ENCODE results near the gene CABP2. TPM values are rescaled to one million over a fixed set of nuclear protein-coding genes. Genes with fewer than 3 reads are reported as not detected.
"Not testable (repeated sequence)": the region's sequence is repeated elsewhere in the genome, so short reads cannot be mapped to it uniquely, and the experiment has no call there.

Gene CABP2
- total RNA-seq, 4 donors from 2014 or later: not detected

GRCh38 chr11:67482275-67482826 lies 40.9 kb downstream of the CABP2 start:
- 22 to 29% methylated on average over 19 of the region's 19 CpGs for WGBS, 2 donors (ENCODE audit: low coverage in 1 of 2)
- Histone ChIP-seq H3K4me1 (peaks cover 15 to 32% (median 25%) of the 10 kb centered on the region in 4 donors), H3K4me3 (peak overlapping the region; percentile 40 to 62 (median 46)), H3K36me3 (no peaks in the 10 kb centered on the region), H3K9me3 (no peaks in the 10 kb centered on the region), H3K27me3 (no peaks in the 10 kb centered on the region), H3K27ac (peak overlapping the region; percentile 82 to 90 (median 90))
- DNase-seq: no peak
- intact Hi-C loops (cut with DNase I; ENCODE audit: low total_unique reads) (loop anchor here (5.0 kb wide), 1 partner anchor 80 kb away; the partner anchor contains the start of genes PPP1CA and TBC1D10C), in situ Hi-C loops (cut with MboI; ENCODE audit: low pct_ligation_motif_present in 1 of 4, low pct_unique_long_range_greater_than_20kb in 1 of 4, low sequenced_read_pairs in 3 of 4) (loop anchor here in 2 of 4 donors (10.0 kb wide), 1 partner anchor 88 kb away; the partner anchor contains the start of gene RAD9A (in 2 of the 2))
- no peak for TF ChIP-seq POLR2AphosphoS5 (IDR thresholded peaks at IDR 0.05)
- TF ChIP-seq POLR2A (IDR thresholded peaks at IDR 0.05): no peak
- no peak for TF ChIP-seq EP300 (IDR thresholded peaks at IDR 0.05; ENCODE audit: low read depth)

GRCh38 chr11:67477344-67478050 lies 45.7 kb downstream of the CABP2 start:
- intact Hi-C loops (cut with DNase I; ENCODE audit: low total_unique reads); in situ Hi-C loops (cut with MboI; ENCODE audit: low pct_ligation_motif_present in 1 of 4, low pct_unique_long_range_greater_than_20kb in 1 of 4, low sequenced_read_pairs in 3 of 4); H3K4me1 ChIP-seq; H3K9me3 ChIP-seq; H3K27ac ChIP-seq; H3K27me3 ChIP-seq; H3K4me3 ChIP-seq; DNase-seq; H3K36me3 ChIP-seq: not testable (repeated sequence)
- WGBS, 2 donors (ENCODE audit: low coverage in 1 of 2): 78 to 80% methylated on average over 12 to 15 of the region's 16 CpGs

GRCh38 chr11:67476692-67477091 lies 46.6 kb downstream of the CABP2 start:
- H3K27ac ChIP-seq; in situ Hi-C loops (cut with MboI; ENCODE audit: low pct_ligation_motif_present in 1 of 4, low pct_unique_long_range_greater_than_20kb in 1 of 4, low sequenced_read_pairs in 3 of 4): not testable (repeated sequence)

GRCh38 chr11:67472882-67473281 lies 50.4 kb downstream of the CABP2 start:
- Histone ChIP-seq H3K9me3 (no peaks in the 10 kb centered on the region), H3K4me3 (no peak overlapping the region), H3K27me3 (no peaks in the 10 kb centered on the region), H3K4me1 (peaks cover 3 to 12% (median 10%) of the 10 kb centered on the region in 4 donors), H3K27ac (no peak overlapping the region), H3K36me3 (no peaks in the 10 kb centered on the region)
- no peak for TF ChIP-seq CTCF (IDR thresholded peaks at IDR 0.05)
- TF ChIP-seq POLR2AphosphoS5 (IDR thresholded peaks at IDR 0.05): no peak
- TF ChIP-seq POLR2A (IDR thresholded peaks at IDR 0.05): no peak
- TF ChIP-seq EP300 (IDR thresholded peaks at IDR 0.05; ENCODE audit: low read depth): no peak
- in situ Hi-C loops (cut with MboI; ENCODE audit: low pct_ligation_motif_present in 1 of 4, low pct_unique_long_range_greater_than_20kb in 1 of 4, low sequenced_read_pairs in 3 of 4) (no loop called here), intact Hi-C loops (cut with DNase I; ENCODE audit: low total_unique reads) (no loop called here)
- WGBS, 2 donors (ENCODE audit: low coverage in 1 of 2): 75% methylated on average over 6 to 7 of the region's 7 CpGs
- no peak for DNase-seq

More at GRCh38 chr11:67476692-67477091, 46.6 kb downstream of the CABP2 start:
- 77 to 78% methylated on average over 7 to 10 of the region's 10 CpGs for WGBS, 2 donors (ENCODE audit: low coverage in 1 of 2)
- intact Hi-C loops (cut with DNase I; ENCODE audit: low total_unique reads); DNase-seq; H3K4me3 ChIP-seq; H3K36me3 ChIP-seq; H3K9me3 ChIP-seq; H3K27me3 ChIP-seq; H3K4me1 ChIP-seq: not testable (repeated sequence)

GRCh38 chr11:67470337-67471002 lies 52.8 kb downstream of the CABP2 start:
- H3K27me3 ChIP-seq: no peaks in the 10 kb centered on the region
- no peak for DNase-seq
- in situ Hi-C loops (cut with MboI; ENCODE audit: low pct_ligation_motif_present in 1 of 4, low pct_unique_long_range_greater_than_20kb in 1 of 4, low sequenced_read_pairs in 3 of 4) (no loop called here), intact Hi-C loops (cut with DNase I; ENCODE audit: low total_unique reads) (no loop called here)
- peaks cover 9 to 27% (median 20%) of the 10 kb centered on the region in 4 donors for H3K4me1 ChIP-seq
- H3K36me3 ChIP-seq: no peaks in the 10 kb centered on the region
- TF ChIP-seq EP300 (IDR thresholded peaks at IDR 0.05; ENCODE audit: low read depth) (no peak), CTCF (IDR thresholded peaks at IDR 0.05) (no peak), POLR2A (IDR thresholded peaks at IDR 0.05) (no peak), POLR2AphosphoS5 (IDR thresholded peaks at IDR 0.05) (no peak)
- no peak overlapping the region for H3K27ac ChIP-seq
- H3K9me3 ChIP-seq: no peaks in the 10 kb centered on the region
- H3K4me3 ChIP-seq: no peak overlapping the region
- 72 to 73% methylated on average over 6 to 8 of the region's 8 CpGs for WGBS, 2 donors (ENCODE audit: low coverage in 1 of 2)

All from transverse colon (tissue), 4 donors.